ENCODE results near the gene TMEM80. TPM values are rescaled to one million over a fixed set of nuclear protein-coding genes. Genes with fewer than 3 reads are reported as not detected.

TMEM80 gene
- total and polyA plus RNA-seq, 2 of the 8 experiments (the other 6 are each of a cell fraction or from before 2014, with no cell fraction given): 8.0 to 16.3 TPM

DNA sequence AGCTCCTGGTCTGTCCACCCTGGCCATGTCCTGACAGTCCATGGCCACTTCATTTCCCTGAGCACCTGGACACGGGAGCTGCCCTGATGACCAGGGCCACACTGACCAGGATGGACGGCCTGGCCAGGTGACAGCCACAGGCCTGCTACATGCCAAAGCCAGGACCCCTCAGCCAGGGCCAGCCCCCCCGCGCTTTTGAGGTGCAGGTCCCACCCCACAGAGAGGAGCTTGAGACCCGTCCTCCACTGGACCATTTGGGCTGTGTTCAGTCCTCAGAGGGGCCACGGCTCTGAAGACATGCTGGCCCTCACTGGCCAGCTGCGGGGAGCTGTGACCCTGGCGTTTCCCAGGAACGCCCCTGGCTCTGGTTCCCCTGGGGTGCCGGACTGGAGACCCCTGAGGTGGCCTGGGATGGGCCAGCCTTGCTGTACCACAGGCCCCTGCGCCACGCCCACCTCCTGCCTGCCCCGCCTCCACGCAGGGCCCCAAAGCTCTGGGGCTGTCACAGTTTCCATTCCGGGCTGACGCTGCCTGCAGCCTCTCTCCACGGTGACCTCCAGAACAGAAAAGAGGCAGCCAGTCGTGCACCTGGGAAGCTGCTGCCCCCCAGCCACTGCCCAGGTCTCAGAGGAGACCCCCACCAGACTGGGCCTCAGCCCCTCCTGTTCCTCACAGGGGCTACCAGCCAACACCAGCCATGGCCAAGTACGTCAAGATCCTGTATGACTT is 28.6 kb downstream of the TMEM80 start:
- H3K79me2 ChIP-seq (ENCODE audit: control insufficient read depth in 1 of 2, insufficient read depth in 2 of 2, low read length in 2 of 2): no peaks in the 10 kb centered on the region
- 82% methylated on average over 18 of the region's 19 CpGs; no CpG with 5 or more reads in 1 of the 2 experiments for WGBS, 2 experiments (ENCODE audit: extremely low coverage in 1 of 2, insufficient coverage in 1 of 2, insufficient read length in 1 of 2, insufficient replicate concordance in 2 of 2, low coverage in 1 of 2, low lambda C conversion rate in 2 of 2, missing lambda C conversion rate in 1 of 2)
- no peak overlapping the region for H2BK5ac ChIP-seq (ENCODE audit: low read depth, low read length)
- H3K79me1 ChIP-seq (ENCODE audit: low read depth, low read length): no peaks in the 10 kb centered on the region
- H3K23ac ChIP-seq (ENCODE audit: insufficient read length): no peak overlapping the region
- H3K56ac ChIP-seq (replicated peaks; ENCODE audit: insufficient read length, low read depth, low read length): no peak overlapping the region
- peaks cover 9% of the 10 kb centered on the region; the same call in 1 of the 2 replicates for H3K23me2 ChIP-seq (ENCODE audit: low read depth, low read length)
- H2BK15ac ChIP-seq (ENCODE audit: low read length): peak overlapping the region; percentile 61; the same call in 1 of the 2 replicates
- no peak overlapping the region for H2BK120ac ChIP-seq (replicated peaks; ENCODE audit: low read depth, low read length)
- no peak overlapping the region for H3K4me2 ChIP-seq (ENCODE audit: insufficient read depth in 1 of 2, low read depth in 2 of 2, low read length in 2 of 2)
- H3K9ac ChIP-seq (replicated peaks in 1 of 4; ENCODE audit: extremely low read depth in 1 of 4, low read depth in 3 of 4, low read length in 3 of 4): no peak overlapping the region
- H3K18ac ChIP-seq (ENCODE audit: extremely low read depth, low read length): no peak overlapping the region; the same call in 1 of the 2 replicates
- peak overlapping the region; percentile 83 for H4K91ac ChIP-seq (replicated peaks; ENCODE audit: insufficient read length, low read length)
- no peak overlapping the region for H4K8ac ChIP-seq (ENCODE audit: extremely low read depth, insufficient read depth, low read length)
- no peak overlapping the region for H2BK20ac ChIP-seq (ENCODE audit: low read length)
- no peak overlapping the region; the same call in 1 of the 2 replicates for H2AK5ac ChIP-seq (ENCODE audit: low read depth, low read length)
- no peak overlapping the region for H3K14ac ChIP-seq (ENCODE audit: insufficient read length)
- peaks cover 0 to 26% (median 17%) of the 10 kb centered on the region in 4 experiments; a peak in 5 of 7 replicates for H3K4me1 ChIP-seq (replicated peaks in 1 of 4; ENCODE audit: control insufficient read depth in 3 of 4, insufficient read depth in 4 of 4, low read length in 3 of 4)
- H3K4me3 ChIP-seq (ENCODE audit: extremely low read depth in 1 of 4, insufficient read depth in 2 of 4, low read depth in 3 of 4, low read length in 4 of 4): no peak overlapping the region
- no peak overlapping the region for H3K4ac ChIP-seq (replicated peaks; ENCODE audit: insufficient read length, low read depth, low read length)
- no peaks in the 10 kb centered on the region for H4K20me1 ChIP-seq (replicated peaks in 1 of 2; ENCODE audit: control insufficient read depth in 1 of 2, insufficient read depth in 2 of 2, low read length in 2 of 2)
- H3K27ac ChIP-seq (ENCODE audit: low read depth, low read length): no peak overlapping the region
- no peaks in the 10 kb centered on the region for H3K9me3 ChIP-seq (ENCODE audit: insufficient read depth in 2 of 2, low read depth in 1 of 2, low read length in 1 of 2)
- TF ChIP-seq SIN3A (conservative IDR thresholded peaks at IDR 0.05 in 1 of 2, IDR thresholded peaks at IDR 0.05 in 1 of 2; ENCODE audit: low read depth in 1 of 2, low read length in 2 of 2): peak in 1 of 2 experiments; percentile 42; a peak in 1 of 4 replicates
- no peak for TF ChIP-seq TCF12 (IDR thresholded peaks at IDR 0.05; ENCODE audit: low read depth, low read length)
- peaks cover 0 to 10% (median 8%) of the 10 kb centered on the region in 4 experiments; a peak in 4 of 7 replicates for H3K27me3 ChIP-seq (replicated peaks in 1 of 4; ENCODE audit: control insufficient read depth in 3 of 4, extremely low read depth in 1 of 4, insufficient read depth in 3 of 4, low read length in 3 of 4)
- peak overlapping the region; percentile 27; the same call in 1 of the 2 replicates for H2BK12ac ChIP-seq (ENCODE audit: low read depth, low read length)
- H3K36me3 ChIP-seq (ENCODE audit: control insufficient read depth in 2 of 4, insufficient read depth in 4 of 4, low read length in 3 of 4): no peaks in the 10 kb centered on the region
- H2AFZ ChIP-seq (ENCODE audit: low read length): no peak overlapping the region
- DNase-seq (ENCODE audit: low read depth in 1 of 2, low spot score in 2 of 2) (no peak), FAIRE-seq (no peak)
- ChIA-PET CTCF (ENCODE audit: partially characterized antibody) (interaction anchor here (0.6 to 15.4 kb wide), 33 partner anchors 9 to 213 kb away, joined by 3 to 395 read pairs (median 4); partner anchors contain the start of genes TALDO1 and TMEM80), POLR2A (ENCODE audit: partially characterized antibody) (interaction anchor here (1.2 to 13.2 kb wide), 11 partner anchors 9 to 87 kb away, joined by 3 to 216 read pairs (median 6); partner anchors contain the start of genes DEAF1, DRD4, EPS8L2 and TALDO1)
- no peak overlapping the region for H4K5ac ChIP-seq (ENCODE audit: insufficient read length, low read depth, low read length)
